MV-4-11 (cell line): Measurements from ENCODE around the gene GPR39.
"Not testable (repeated sequence)": the region's sequence is repeated elsewhere in the genome, so short reads cannot be mapped to it uniquely, and the experiment has no call there.

Source experiments
- DNase-seq: peaks from one replicate; lab custom pipeline; 2025; lab: John Stamatoyannopoulos, UW

GPR39 gene

GRCh38 chr2:132416723-132417395 lies at the start of gene GPR39:
GPR39 (plus strand) TSS chr2:132416805.
- DNase-seq: no peak

DNA sequence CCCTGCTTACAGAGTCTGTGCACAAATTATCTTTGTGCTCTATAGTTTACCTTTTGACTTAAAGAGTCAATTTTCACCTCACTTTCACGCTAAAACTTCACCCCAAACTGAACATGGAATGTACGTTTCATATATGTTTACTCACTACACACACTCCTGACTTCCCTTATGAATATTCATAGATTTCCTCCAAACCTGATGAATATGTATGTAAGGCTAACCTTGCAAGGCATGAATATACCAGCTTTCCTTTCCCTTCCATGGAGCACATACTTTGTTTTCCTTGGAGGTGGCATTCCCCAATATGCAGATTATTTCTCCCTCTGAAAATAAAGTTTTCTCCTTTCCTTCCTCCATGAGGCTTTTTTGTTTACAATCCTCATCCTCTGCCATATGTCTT lies 48.4 kb upstream of the GPR39 start:
- DNase-seq: no peak

DNA sequence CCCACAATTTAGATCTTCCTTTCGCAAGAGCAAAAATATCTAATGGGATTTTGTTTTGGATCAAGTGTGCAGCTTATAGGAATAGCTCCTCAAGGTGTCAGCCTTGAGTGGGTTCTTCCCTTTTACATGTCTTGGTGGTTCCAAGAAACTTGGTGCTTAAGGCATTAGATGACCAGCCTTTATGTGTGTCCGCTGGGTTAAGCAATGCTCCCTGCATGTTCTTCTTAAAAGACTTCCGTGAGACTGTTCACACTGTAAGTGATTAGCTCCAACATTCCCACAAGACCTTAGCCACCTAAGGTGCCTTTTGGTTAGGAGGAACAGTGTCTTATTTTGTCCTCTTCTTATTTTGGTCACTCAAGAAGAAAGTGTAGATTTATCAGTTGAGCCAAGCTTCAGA lies 44.3 kb upstream of the GPR39 start:
- peak; percentile 79 for DNase-seq

DNA sequence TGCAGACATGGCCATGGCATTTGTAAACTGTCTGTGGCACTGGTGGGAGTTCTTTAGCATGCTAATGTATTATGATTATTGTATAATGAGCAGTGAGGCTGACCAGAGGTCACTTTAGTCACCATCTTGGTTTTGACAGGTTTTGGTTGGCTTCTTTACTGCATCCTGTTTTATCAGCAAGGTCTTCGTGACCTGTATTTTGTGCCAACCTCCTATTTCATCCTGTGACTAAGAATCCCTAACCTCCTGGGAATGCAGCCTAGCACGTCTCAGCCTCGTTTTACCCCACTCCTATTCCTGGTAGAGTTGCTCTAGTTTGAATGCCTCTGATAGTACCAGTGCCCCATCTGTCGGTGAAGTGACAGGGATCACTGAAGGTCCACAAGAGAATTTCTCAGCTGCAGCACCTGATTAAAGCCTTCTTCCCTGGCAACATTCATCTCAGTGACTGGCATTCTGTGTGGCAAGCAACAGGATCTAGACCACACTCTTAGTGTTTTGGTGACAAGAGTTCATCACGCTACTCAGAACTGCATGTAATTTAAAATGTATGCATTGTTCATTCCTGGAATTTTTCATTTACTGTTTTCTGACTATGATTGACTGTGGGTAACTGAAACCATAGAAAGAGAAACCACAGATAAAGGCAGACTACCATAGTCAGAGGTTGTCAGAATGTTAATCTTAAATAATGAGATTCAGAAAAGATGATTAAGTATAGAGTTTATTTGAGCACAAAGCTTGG lies 43.0 kb upstream of the GPR39 start:
- peak; percentile 4 for DNase-seq

GRCh38 chr2:132374151-132374550 lies 42.5 kb upstream of the GPR39 start:
- no peak for DNase-seq

- DNase-seq: peak; percentile 74
Observed at GRCh38 chr2:132374551-132374950, 42.1 kb upstream of the GPR39 start.

- peak; percentile 18 for DNase-seq
Observed at GRCh38 chr2:132374961-132375360, 41.6 kb upstream of the GPR39 start.

GRCh38 chr2:132381376-132381775 lies 35.2 kb upstream of the GPR39 start:
- DNase-seq: no peak

GRCh38 chr2:132383956-132384355 lies 32.6 kb upstream of the GPR39 start:
- peak; percentile 87 for DNase-seq

DNA sequence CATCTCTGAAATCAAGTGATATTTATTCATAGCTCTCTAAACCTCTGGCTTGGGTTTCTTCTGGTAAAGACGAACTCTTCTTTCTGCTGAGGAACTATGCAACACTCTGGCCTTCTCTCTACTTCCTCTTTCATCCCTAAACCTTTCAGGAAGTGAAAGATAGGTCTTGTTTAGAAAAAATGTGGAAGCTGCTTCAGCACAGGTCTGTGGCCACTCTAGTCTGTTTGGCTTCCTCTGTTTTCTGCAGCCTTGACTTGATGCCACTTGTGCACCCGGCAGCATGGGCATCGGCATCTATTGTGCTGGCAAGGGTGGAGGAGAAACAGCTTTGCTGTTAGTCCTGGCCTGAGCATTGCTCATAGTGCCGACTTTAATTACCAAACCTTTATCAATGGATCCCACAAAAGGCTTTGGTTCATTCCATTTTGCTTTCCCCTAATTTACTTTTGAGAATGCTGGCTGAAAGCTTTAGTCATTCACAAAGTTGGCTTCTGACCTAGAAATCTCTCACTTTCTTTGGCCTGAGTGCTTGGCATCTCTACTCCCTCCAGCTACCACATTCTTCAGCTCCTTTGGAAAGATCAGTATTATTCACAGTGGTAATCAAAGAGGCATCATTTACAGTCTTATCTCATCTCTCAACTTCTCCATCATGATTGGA lies 32.0 kb upstream of the GPR39 start:
- peak; percentile 99 for DNase-seq

DNA sequence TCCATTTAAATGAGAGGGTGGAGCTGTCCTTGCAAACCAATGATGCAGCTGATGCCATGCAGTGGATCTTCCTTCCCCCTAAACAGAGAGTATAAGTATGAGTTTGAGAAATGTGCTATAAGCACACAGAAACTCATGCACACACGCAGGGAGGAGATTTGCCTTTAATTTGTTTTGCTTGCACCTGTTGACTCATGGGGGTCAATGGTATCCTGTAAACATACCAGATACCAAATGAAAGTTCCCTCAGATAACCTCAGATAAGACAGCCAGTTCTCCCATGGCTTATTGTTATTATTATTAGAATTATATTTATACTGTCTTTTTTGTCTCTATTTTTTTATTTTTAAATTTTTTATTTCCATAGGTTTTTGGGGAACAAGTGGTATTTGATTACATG lies 29.5 kb upstream of the GPR39 start:
- no peak for DNase-seq

DNA sequence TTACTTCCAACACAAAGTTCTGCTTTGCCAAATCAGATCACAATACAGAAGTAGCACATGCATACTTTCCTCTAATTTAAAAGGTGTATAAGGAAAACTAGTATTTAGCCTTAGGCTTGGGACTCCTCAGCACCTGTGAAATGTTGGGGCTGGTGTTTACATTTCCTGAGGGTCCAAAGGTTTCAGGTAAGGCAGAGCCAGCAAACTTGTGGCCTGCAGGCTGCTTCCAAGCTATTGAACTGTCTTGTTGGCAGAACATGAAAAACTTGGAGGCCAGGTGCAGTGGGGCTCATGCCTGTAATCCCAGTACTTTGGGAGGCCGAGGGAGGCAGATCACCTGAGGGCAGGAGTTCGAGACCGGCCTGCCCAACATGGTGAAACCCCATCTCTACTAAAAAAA lies 26.5 kb upstream of the GPR39 start:
- DNase-seq: no peak

DNA sequence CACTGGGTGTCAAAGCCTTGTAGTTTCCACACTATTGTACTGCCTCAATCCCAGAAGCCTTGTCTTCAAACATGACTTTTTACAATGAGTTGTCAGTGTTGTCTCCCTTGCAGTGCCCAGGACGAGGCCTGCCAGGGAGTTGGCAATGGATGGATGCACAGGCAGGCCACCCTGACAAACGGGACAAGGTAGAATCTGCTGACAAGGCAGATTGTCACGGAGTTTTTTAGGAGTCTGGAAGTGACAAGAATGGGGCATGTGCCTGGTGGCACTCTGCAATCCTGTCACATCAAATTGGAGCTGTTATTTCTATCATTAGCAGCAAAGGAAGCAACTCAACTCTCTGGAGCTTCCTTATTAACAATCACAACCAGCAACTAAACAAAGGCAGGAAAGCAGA lies 25.2 kb upstream of the GPR39 start:
- DNase-seq: no peak

DNA sequence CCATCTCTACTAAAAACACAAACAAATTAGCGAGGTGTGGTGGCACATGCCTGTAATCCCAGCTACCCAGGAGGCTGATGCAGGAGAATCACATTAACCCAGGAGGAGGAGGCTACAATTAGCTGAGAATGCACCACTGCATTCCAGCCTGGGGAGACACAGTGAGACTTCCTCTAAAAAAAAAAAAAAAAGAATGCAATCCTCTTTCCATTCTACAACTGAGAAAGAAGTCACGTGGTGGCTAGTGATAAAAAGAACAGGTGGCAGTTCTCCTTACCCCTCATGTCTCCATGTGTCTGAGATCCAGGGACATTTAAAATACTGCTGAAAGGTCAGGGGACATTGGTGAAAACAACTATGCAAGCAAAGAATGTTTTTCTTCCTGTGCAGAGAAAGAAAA lies 24.4 kb upstream of the GPR39 start:
- DNase-seq: no peak

- no peak for DNase-seq
Observed at GRCh38 chr2:132392879-132393278, 23.7 kb upstream of the GPR39 start.

GRCh38 chr2:132397042-132397441 lies 19.6 kb upstream of the GPR39 start:
- DNase-seq: not testable (repeated sequence)

DNA sequence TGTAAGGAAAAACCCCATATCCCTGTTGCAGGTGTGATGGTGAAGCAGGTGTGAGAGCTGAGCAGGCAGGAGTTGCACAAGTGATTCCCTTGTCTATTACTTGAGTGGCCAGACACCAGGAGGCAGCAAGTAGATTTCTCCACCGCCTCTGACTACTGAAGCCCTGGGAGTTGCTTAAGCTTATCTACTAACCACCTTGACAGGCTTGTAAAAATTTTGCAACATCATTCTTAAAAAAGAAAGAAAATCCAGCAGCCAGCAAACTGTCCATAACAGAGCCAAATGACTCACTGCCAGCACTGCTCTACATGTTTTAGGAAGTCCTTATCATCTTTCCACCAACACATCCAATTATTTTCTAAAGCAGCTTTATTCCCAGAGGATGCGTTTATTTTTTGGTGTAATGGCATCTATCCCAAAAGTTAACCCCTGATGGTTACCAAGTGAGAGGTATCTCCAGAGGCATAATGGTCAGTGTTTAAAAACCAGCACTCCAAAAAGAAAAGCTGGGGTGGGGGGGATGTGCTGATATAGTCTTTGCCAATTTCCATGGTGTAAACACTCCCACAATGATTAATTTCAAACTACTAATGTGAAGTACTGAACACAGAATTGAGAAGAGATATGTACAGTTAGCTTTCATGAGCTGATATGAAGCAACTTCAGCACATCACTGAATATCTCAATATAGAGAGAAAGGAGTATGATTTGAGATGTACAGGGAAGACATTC lies 16.3 kb upstream of the GPR39 start:
- peak; percentile 97 for DNase-seq

- DNase-seq: no peak
Observed at GRCh38 chr2:132400901-132401240, 15.7 kb upstream of the GPR39 start.

- DNase-seq: no peak
Observed at GRCh38 chr2:132401326-132401725, 15.3 kb upstream of the GPR39 start.

DNA sequence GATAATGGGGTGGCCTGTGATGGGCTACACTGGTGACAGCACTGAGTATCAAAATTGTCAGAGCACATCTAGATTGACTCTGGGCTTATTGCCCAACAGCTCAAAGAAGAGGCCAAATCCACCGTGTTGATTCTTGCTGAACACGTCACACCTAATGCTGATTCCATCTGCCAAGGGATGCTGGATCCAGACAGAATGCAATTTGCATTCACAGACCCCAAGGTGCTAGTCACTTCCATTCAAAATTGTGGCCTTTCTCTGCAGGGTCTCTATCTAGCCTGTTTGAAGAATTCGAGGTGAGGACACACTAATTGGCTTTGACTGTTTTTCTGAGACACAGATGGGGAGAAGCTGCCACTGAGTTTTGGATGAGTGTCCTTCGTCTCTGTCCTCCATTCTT lies 13.5 kb upstream of the GPR39 start:
- DNase-seq: no peak

DNA sequence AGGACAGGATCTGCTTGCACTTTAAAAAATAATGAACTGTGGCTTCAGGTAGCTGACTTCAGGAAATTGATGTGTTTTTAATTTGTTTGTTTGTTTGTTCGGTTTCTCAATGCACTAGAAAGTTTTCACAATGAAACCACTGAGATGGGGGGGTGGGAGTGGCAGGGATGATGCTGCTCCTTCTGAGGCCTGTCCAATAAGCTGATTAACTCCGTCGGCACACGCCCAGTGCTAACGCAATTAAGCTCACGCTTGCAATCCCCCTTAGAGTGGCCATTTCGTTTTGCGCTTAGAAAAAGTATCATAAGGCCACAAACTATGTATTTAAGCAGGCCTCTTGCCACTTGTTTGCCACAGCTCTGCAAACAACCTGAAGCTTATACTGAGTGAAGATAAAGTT lies 12.5 kb upstream of the GPR39 start:
- no peak for DNase-seq

DNA sequence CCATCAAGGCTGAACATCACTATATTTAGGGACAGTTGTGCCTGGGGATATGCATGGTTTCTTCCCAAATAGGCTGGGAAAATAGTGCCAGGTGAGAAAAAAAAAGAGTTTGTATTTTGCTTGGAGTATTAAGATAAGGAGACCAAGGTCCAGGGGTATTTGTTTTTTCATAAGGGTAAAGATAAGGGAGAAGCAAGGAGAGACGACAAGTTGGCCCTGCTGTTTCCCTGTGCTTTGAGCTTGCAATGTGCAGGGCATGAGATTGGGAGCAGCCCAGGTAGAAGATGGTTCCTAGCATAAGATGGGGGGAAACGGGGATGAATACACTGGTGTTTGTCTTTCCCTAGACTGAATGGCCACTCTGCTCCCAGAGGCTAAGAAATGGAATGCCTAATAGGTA lies 8.8 kb upstream of the GPR39 start:
- DNase-seq: no peak

- no peak for DNase-seq
Observed at GRCh38 chr2:132412021-132412420, 4.6 kb upstream of the GPR39 start.
